Activated gamma-delta T cell treated with anti-CD3 and anti-CD28 coated beads, Interleukin-2, amount 50 U/mL, for 16 hours (primary cell): Measurements from ENCODE around the gene WDR82.

ENCODE experiments used
- DNase-seq: peaks from one replicate; pipeline ENCODE4 v3.0.0-alpha.2; 2020; ENCODE audit warnings: low read depth

Gene WDR82

GRCh38 chr3:52238193-52238760 is 40.2 kb downstream of the WDR82 start:
- no peak for DNase-seq

GRCh38 chr3:52237657-52238172 is 40.7 kb downstream of the WDR82 start:
- no peak for DNase-seq

- no peak for DNase-seq
Observed at GRCh38 chr3:52237006-52237656, 41.3 kb downstream of the WDR82 start.

DNA sequence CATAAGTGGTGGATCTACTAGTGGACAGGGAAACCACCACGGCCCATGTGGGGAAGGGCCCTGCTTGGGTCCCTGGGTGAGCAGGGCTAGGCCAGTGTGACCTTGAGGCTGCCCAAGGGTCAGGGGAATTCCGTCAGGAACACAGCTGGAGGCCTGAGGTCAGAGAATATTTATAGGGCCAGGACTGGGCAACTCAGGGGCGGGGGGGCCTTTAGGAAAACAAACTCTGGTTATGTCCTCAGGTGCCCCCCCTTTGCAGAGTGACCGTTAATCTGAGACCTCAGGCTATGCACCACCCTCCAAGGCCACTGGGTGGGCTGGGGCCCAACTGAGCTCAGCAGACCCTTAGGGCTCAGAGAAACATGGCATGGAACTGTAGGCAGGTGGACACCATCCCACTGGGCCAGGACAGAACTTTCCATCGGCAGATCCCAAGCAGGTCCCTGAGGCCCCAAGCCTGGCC is 42.0 kb downstream of the WDR82 start:
- DNase-seq, result no peak

DNA sequence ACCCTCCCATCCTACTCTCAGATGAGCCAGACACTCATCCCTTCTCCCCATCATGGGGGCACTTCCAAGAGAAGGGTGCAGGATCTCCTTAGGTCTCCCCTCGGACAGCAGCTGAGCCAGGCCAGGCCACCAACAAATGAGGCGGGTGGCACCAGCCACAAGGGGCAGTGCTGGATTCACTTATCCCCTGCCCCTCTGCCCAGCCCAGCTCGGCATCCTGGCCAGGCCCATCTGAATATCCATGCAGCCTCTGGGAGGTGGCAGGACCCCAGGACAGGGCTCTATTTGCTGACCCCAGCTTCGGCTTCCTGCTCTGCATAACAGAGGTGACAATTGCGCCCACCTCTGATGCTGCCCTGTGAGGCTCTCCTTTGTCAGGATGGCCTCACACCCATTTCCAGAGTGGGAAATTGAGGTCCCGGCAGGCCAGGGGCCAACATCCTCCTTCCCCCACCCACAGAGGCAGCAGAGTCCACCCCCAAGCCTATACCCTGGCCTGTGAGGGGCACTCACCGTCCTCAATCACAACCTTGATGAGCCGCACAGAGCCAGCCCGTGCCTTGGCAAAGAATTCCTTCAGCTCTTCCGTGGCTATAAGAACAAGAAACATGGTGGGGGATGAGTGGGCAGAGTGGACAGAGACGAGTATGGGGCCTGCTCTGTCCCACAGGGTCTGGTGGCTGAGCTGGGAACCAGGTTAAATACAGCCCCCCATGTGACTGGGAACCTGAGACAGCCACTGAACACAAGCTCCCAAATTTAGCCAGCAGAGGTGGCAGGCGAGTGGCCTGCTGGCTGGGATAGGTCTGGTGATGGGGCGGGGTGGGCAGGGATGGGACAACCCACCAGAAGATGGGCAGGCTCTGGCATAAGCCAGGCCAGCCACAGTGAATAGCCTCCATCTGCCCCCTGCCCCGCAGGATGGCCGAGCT is 43.7 kb downstream of the WDR82 start:
- no peak for DNase-seq

- DNase-seq, result no peak
Observed at GRCh38 chr3:52233968-52234367, 44.5 kb downstream of the WDR82 start.

DNA sequence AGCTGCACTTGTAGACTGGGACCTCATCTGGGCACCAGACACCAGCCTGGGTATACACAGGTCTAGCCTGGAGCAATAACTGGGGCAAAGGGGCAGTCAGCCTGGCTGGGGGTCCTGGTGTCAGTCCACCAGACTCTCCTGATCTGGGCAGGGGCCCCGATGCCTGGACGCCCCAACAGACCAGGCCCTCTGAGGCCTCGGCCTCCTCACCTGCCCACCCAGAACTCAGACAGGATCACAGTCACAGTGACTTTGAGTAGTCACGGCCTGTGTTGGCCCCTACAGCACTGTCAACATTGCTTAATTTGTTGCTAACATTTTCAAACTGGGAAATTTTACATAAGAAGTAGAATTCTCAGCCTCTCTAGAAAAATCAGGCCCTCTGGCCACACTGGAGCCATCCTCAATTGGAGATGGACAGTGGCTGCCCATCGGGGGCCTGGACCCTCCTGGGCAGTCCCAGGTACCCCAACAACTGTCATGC is 45.3 kb downstream of the WDR82 start:
- DNase-seq, result no peak

- DNase-seq, result no peak
Observed at GRCh38 chr3:52232279-52233107, 46.0 kb downstream of the WDR82 start.

DNA sequence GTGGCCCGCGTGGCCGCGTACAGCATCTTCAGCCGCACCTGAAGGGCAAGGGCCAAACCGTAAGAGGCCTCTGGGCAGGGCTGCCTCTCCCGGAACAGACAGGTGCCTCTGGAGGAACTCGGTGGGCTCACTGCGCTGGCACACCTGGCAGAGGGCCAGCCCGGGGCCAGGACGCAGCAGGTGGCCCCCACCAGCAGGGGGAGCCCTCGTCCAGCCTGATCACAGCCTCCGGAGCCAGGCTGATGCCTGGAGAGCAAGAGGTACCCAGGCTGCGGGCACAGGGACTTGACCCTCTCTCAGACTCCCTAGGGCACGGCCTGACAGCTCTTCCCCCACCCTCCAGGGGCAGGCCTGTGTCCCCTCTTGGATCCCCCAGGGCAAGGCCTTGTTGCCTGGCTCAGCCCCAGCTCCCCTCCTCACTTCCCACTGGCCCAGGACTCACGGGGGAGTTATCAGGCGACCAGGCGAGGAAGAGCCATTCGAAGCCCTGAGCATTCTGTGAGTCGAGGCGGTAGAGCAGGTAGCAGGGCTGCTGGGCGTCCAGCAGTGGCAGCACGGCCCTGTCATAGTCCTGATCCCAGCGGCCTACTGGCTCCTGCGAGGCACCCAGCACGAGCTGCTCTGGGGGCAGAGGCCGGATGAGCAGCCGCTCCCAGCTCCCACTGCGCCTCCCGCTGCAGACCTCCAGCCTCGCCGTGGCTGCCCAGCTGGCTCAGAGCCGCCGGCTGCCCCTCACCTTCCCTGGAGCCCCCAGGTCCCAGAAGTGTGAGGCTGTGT is 46.8 kb downstream of the WDR82 start:
- DNase-seq, result peak; percentile 88

GRCh38 chr3:52230889-52231499 is 47.5 kb downstream of the WDR82 start:
- DNase-seq, result no peak

DNA sequence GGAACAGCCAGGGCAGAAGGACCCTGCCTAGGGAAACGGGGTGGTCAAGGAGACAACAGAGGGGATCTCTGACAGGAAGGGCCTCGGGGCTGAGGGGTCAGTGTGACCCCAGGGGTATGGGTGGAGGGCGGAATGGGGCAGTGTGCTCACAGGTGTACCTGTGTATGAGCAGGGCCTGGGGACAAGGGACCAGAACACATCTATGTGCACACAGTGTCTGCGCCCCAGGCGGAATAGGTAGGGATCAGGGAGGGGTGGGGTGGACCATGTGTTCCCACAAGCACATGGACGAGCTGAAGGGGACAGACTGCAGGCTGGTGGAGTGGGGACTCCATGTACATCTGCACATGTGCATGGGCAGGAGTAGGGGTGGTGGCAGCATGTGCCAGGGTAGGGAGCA is 48.0 kb downstream of the WDR82 start:
- no peak for DNase-seq

- no peak for DNase-seq
Observed at GRCh38 chr3:52229656-52230055, 48.8 kb downstream of the WDR82 start.

- no peak for DNase-seq
Observed at GRCh38 chr3:52228751-52229291, 49.6 kb downstream of the WDR82 start.

DNA sequence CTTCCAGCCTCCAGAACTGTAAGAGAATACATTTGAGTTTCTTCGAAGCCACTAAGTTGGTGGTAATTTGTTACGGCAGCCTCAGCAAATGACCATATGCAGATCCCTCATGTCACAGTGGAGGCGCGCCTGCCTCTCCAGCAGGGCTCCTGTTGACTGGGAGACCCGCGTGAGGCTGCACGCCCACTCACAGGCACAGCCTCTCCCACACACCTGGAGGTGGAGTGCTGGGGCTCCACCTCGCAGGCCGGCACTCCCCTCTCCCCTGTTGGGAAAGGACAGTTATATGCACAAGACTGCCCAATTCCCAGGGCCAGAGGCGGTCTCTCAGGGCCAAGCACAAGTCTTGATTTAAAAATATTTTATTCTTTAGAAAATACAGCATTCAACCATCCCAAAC is 50.2 kb downstream of the WDR82 start:
- DNase-seq, result no peak

DNA sequence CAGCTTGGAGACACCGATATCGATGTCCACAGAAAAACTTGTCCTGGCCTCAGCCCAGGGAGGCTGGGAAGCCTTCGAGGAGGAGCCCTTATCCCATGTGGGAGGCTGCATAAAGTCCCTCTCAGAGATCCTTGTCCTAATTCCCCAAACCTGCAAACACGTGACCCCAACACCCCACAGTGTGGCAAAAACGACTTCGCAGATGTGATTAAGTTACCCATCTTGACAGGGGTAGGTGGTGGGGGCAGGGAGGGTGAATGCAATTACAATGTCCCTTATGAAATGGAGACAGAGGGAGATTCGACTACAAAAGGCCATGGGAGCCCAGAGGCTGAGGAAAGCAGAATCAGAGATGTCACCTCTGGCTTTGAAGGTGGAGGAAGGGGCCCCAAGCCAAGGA is 50.7 kb downstream of the WDR82 start:
- no peak for DNase-seq

DNA sequence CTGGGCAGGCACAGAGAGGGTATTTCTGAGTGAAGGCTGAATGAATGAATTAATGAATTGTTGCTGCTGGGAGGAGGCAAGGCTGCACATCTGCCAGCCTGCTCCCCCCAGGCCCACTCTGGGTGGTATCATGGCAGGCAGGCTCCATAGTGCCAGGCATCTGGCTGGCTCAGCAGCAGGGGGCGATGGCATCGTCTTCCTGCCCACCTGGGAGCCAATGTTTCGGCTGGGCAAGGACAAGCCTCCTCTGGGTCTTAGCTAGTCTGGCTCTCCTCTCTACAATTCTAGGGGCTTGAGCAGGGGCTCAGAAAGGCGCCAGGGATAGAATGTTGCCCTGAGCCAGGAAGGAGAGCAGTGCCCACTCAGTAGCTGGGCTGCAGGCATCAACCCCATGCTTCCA is 51.3 kb downstream of the WDR82 start:
- no peak for DNase-seq

- no peak for DNase-seq
Observed at GRCh38 chr3:52226229-52226817, 52.1 kb downstream of the WDR82 start.

- no peak for DNase-seq
Observed at GRCh38 chr3:52225452-52226228, 52.8 kb downstream of the WDR82 start, which contains the start of gene TLR9. TLR9 (minus strand) TSS chr3:52225645; CDS start chr3:52225529, 116 bp downstream.
